Tibial nerve (tissue), 4 donors: ENCODE measurements around the gene ADAM15. TPM values are rescaled to one million over a fixed set of nuclear protein-coding genes. Genes with fewer than 3 reads are reported as not detected.

Experiments
- DNase-seq, 2 donors: peaks; one replicate each; pipeline ENCODE4 v3.0.0-alpha.2; 2019; ENCODE audit warnings: low spot score in 2 of 2
- H3K27ac ChIP-seq, 4 donors: fragments of 200-600 bp; sonication (generic) in 3 of 4; one replicate each; pipeline ENCODE4 v1.5.1; 2017 to 2019; ENCODE audit warnings: mild to moderate bottlenecking in 1 of 4
- H3K27me3 ChIP-seq, 2 donors: fragments of 200-600 bp; sonication (generic) in 1 of 2; one replicate each; pipeline versions ENCODE4 v1.5.1 to v1.6.0; 2017 to 2019
- H3K36me3 ChIP-seq, 3 donors: fragments of 200-600 bp; sonication (generic); one replicate each; pipeline ENCODE4 v1.5.1; 2018 to 2019
- H3K4me1 ChIP-seq, 4 donors: fragments of 200-600 bp; sonication (generic) in 3 of 4; one replicate each; pipeline ENCODE4 v1.5.1; 2017 to 2019
- H3K4me3 ChIP-seq, 4 donors: fragments of 200-600 bp; sonication (generic) in 3 of 4; one replicate each; pipeline ENCODE4 v1.5.1; 2017 to 2019; ENCODE audit warnings: mild to moderate bottlenecking in 1 of 4, moderate library complexity in 1 of 4
- H3K9me3 ChIP-seq, 4 donors: fragments of 200-600 bp; sonication (generic) in 3 of 4; one replicate each; pipeline ENCODE4 v1.5.1; 2017 to 2019
- EP300 ChIP-seq, 2 donors: sonication (generic); formaldehyde crosslinking; IDR thresholded peaks; one replicate each; pipeline ENCODE4 v1.6.1; 2017; ENCODE audit warnings: antibody characterized with exemption in 2 of 2, mild to moderate bottlenecking in 1 of 2
- POLR2A ChIP-seq, 2 donors: fragments of 450-650 bp; IDR thresholded peaks; one replicate each; pipeline ENCODE4 v1.6.1; 2017; ENCODE audit warnings: antibody characterized with exemption in 2 of 2, mild to moderate bottlenecking in 2 of 2, moderate library complexity in 2 of 2
- WGBS, 2 donors: methylation state at CpG; one replicate each; pipeline ENCODE4 v1.1.5; 2018; 5-methylcytosine and 5-hydroxymethylcytosine counted together
- total RNA-seq, 4 donors: library from RNA; depleted of rRNA; stranded (reverse); fragments of >200 nt; gene quantifications; one replicate each; pipeline ENCODE4 v1.1.0, GENCODE V29; 2016
- TF ChIP-seq, protein P1 (sequence below), 5 experiments: fragments of 200-600 bp in 3 of 5; fragments of 450-650 bp in 2 of 5; sonication (generic) in 3 of 5; IDR thresholded peaks; one replicate each; pipeline ENCODE4 v1.5.1; 2016 to 2019; ENCODE audit warnings: antibody characterized with exemption in 5 of 5, mild to moderate bottlenecking in 3 of 5, moderate library complexity in 2 of 5

Gene ADAM15
- total RNA-seq, 4 donors from 2014 or later, result 111 to 202 (median 168) TPM

DNA sequence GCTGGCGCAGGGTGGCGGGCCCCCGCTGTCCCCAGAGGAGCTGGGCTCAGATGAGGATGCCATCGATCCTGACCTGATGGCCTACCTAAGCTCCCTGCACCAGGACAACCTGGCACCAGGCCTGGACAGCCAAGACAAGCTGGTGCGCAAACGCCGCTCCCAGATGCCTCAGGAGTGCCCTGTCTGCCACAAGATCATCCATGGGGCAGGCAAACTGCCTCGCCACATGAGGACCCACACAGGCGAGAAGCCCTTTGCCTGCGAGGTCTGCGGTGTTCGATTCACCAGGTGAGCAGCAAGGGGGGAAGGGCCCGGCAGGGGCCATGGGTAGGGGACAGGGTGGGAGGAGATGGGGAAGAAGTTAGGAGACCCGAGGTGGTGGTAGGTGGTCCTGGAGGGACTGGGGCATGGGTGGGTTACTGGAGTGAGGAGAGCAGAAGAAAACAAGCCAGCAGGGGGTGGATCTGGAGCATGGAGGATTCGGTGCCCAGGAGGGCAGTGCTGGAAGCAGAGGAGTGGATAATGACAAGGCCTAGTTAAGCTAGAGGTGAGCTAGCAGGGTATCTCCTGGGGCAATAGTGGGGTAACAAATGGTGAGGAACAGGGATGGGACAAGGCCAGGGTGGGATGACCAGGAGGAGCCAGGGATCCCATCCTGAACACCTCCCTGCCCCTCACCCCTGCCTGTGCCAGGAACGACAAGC is 35.4 kb upstream of the ADAM15 start:
- H3K27ac ChIP-seq, result peak overlapping the region; percentile 86 to 99 (median 97)
- H3K4me1 ChIP-seq, result peaks cover 0 to 77% (median 55%) of the 10 kb centered on the region in 4 donors
- TF ChIP-seq POLR2A (IDR thresholded peaks at IDR 0.05), result no peak
- no peak for TF ChIP-seq EP300 (IDR thresholded peaks at IDR 0.05)
- TF ChIP-seq, protein P1, sequence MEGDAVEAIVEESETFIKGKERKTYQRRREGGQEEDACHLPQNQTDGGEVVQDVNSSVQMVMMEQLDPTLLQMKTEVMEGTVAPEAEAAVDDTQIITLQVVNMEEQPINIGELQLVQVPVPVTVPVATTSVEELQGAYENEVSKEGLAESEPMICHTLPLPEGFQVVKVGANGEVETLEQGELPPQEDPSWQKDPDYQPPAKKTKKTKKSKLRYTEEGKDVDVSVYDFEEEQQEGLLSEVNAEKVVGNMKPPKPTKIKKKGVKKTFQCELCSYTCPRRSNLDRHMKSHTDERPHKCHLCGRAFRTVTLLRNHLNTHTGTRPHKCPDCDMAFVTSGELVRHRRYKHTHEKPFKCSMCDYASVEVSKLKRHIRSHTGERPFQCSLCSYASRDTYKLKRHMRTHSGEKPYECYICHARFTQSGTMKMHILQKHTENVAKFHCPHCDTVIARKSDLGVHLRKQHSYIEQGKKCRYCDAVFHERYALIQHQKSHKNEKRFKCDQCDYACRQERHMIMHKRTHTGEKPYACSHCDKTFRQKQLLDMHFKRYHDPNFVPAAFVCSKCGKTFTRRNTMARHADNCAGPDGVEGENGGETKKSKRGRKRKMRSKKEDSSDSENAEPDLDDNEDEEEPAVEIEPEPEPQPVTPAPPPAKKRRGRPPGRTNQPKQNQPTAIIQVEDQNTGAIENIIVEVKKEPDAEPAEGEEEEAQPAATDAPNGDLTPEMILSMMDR (IDR thresholded peaks at IDR 0.05), result no peak

DNA sequence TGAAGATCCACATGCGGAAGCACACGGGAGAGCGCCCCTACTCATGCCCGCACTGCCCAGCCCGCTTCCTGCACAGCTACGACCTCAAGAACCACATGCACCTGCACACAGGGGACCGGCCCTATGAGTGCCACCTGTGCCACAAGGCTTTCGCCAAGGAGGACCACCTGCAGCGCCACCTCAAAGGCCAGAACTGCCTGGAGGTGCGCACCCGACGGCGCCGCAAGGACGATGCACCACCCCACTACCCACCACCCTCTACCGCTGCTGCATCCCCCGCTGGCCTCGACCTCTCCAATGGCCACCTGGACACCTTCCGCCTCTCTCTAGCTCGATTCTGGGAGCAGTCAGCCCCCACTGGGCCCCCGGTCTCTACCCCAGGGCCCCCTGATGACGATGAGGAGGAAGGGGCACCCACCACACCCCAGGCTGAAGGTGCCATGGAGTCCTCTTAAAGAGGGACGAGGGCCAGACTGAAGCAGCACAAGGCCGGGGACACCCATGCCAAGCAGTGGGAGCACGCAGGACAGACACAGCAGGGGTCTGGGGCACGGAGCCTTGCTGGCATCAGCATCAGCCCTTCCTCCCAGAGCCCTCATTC is 34.8 kb upstream of the ADAM15 start:
- Histone ChIP-seq H3K4me1 (peaks cover 0 to 71% (median 49%) of the 10 kb centered on the region in 4 donors), H3K36me3 (peaks cover 0 to 24% (median 0%) of the 10 kb centered on the region in 3 donors), H3K9me3 (no peaks in the 10 kb centered on the region), H3K4me3 (no peak overlapping the region), H3K27ac (peak overlapping the region; percentile 86 to 99 (median 97)), H3K27me3 (no peaks in the 10 kb centered on the region)
- 87 to 88% methylated on average over 25 to 26 of the region's 26 CpGs for WGBS, 2 donors
- no peak for DNase-seq
- TF ChIP-seq, protein P1 (IDR thresholded peaks at IDR 0.05), result no peak
- TF ChIP-seq EP300 (IDR thresholded peaks at IDR 0.05) (no peak), POLR2A (IDR thresholded peaks at IDR 0.05) (no peak)

More for the DNA sequence above, 35.4 kb upstream of the ADAM15 start:
- no peak for DNase-seq
- Histone ChIP-seq H3K27me3 (no peaks in the 10 kb centered on the region), H3K4me3 (no peak overlapping the region), H3K36me3 (peaks cover 0 to 24% (median 0%) of the 10 kb centered on the region in 3 donors), H3K9me3 (no peaks in the 10 kb centered on the region)
- 82 to 89% methylated on average over 16 of the region's 16 CpGs for WGBS, 2 donors

DNA sequence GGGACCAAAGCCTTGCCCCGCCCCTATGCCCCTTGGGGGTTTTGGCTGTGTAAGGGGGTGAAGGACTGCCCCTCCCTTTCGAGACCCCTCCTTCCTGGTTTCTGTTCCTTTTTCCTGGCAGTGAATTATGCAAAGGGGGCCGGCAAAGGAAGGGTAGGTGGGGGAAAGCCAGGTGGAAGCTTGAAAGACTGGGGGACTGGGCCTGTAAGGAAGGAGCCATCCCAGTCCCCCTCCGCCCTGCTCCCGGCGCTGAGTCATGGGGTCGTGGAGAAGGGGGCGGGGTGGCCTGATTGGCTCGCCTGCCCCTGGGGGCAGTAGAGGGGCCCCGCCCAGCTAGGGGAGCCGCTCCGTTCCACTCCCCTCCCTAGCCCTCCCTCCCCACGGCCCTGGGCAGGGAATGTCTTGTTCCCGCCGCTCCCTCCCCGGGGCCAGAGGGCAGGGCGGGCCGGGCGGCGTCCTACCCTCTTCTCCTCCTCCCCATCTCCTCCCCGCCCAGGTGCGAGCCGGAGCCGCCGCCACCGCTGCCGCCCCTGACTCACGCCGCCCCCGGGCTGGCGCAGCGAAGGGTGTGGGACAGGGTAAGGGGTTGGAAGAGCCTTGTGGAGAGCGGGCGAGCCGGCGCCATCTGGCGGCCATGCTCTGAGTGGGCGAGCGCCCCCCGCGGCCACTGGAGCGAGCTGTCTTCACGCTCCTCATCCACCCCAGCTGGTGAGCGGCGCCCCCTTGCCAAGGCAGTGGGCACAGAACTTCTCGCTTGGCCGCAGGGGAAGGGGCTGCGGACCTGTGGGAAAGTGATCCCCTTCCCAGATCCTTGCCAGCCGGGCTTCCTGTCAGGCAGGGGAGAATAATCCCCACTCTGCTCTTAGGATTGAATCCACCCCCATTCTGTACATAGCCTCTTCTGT is 33.8 kb upstream of the ADAM15 start:
- 2 to 3% methylated on average over 22 to 33 of the region's 49 CpGs for WGBS, 2 donors

DNA sequence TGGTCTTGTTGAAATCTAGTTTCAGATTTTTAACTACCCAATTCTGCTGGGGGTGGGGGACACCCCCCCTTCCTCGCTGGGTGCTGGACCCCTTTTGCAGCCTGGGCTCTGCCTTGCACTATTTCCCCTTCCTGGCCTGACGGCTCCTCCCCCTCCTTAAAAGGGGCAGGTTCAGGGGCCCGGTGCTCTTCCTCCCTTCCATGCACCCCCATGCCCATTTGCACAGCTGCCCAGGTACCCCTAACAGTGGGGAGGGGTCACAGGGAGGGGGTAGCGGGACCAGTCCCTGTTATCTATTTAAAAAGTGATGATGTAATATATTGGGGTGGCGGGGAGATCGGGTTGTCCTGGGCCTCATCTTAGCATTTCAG is 33.2 kb upstream of the ADAM15 start:
- Histone ChIP-seq H3K9me3 (no peaks in the 10 kb centered on the region), H3K4me3 (peak overlapping the region; percentile 34 to 56 (median 38)), H3K27ac (peak overlapping the region; percentile 86 to 99 (median 97)), H3K36me3 (peaks cover 0 to 28% (median 0%) of the 10 kb centered on the region in 3 donors), H3K27me3 (no peaks in the 10 kb centered on the region), H3K4me1 (peaks cover 0 to 61% (median 33%) of the 10 kb centered on the region in 4 donors)
- no peak for TF ChIP-seq POLR2A (IDR thresholded peaks at IDR 0.05)
- no peak for TF ChIP-seq EP300 (IDR thresholded peaks at IDR 0.05)
- TF ChIP-seq, protein P1 (IDR thresholded peaks at IDR 0.05), result no peak
- WGBS, 2 donors, result 42 to 49% methylated on average over 6 of the region's 6 CpGs
- DNase-seq, result no peak

More for the DNA sequence above, 33.8 kb upstream of the ADAM15 start:
- DNase-seq, result peak; percentile 78 to 88
- Histone ChIP-seq H3K9me3 (no peaks in the 10 kb centered on the region), H3K4me3 (peak overlapping the region; percentile 34 to 56 (median 38)), H3K4me1 (peaks cover 0 to 64% (median 39%) of the 10 kb centered on the region in 4 donors), H3K36me3 (peaks cover 0 to 24% (median 0%) of the 10 kb centered on the region in 3 donors), H3K27me3 (no peaks in the 10 kb centered on the region), H3K27ac (peak overlapping the region; percentile 86 to 99 (median 97))
- peak; percentile 36 to 63 for TF ChIP-seq POLR2A (IDR thresholded peaks at IDR 0.05)
- peak; percentile 95 to 98 for TF ChIP-seq EP300 (IDR thresholded peaks at IDR 0.05)
- TF ChIP-seq, protein P1 (IDR thresholded peaks at IDR 0.05), result peak; percentile 96 to 100 (median 99)
